Measurements from ENCODE around the gene COG7. TPM values are rescaled to one million over a fixed set of nuclear protein-coding genes. Genes with fewer than 3 reads are reported as not detected.

The COG7 gene
- polyA plus RNA-seq, 1 experiment = 31.2 TPM

GRCh38 chr16:23407436-23408127 lies 45.4 kb downstream of the COG7 start:
- H3K4me3 ChIP-seq (ENCODE audit: low read depth, low read length) = no peak overlapping the region
- ChIA-PET CTCF (no interaction called here), POLR2A (no interaction called here)
- TF ChIP-seq CTCF (IDR thresholded peaks at IDR 0.05; ENCODE audit: insufficient read depth, low read depth, low read length) = no peak
- peaks cover 7% of the 10 kb centered on the region for H3K36me3 ChIP-seq (ENCODE audit: control insufficient read depth, insufficient read depth, low read length)
- DNase-seq (ENCODE audit: low read depth) = no peak
- no peaks in the 10 kb centered on the region for H3K27me3 ChIP-seq (ENCODE audit: control insufficient read depth, insufficient read depth, low read length)

GRCh38 chr16:23406546-23407240 lies 46.3 kb downstream of the COG7 start:
- no peak for TF ChIP-seq CTCF (IDR thresholded peaks at IDR 0.05; ENCODE audit: insufficient read depth, low read depth, low read length)
- Histone ChIP-seq H3K36me3 (ENCODE audit: control insufficient read depth, insufficient read depth, low read length) (peaks cover 7% of the 10 kb centered on the region), H3K4me3 (ENCODE audit: low read depth, low read length) (no peak overlapping the region), H3K27me3 (ENCODE audit: control insufficient read depth, insufficient read depth, low read length) (no peaks in the 10 kb centered on the region)
- ChIA-PET POLR2A (interaction anchor here (0.6 kb wide), 1 partner anchor 374 kb away, joined by 4 read pairs; no protein-coding TSS in a partner anchor), CTCF (interaction anchor here (0.9 to 1.3 kb wide), 3 partner anchors 15 to 29 kb away, joined by 3 to 5 read pairs (median 4); no protein-coding TSS in a partner anchor)
- no peak for DNase-seq (ENCODE audit: low read depth)

- no peak for DNase-seq (ENCODE audit: low read depth)
- Histone ChIP-seq H3K27me3 (ENCODE audit: control insufficient read depth, insufficient read depth, low read length) (no peaks in the 10 kb centered on the region), H3K36me3 (ENCODE audit: control insufficient read depth, insufficient read depth, low read length) (peaks cover 8% of the 10 kb centered on the region), H3K4me3 (ENCODE audit: low read depth, low read length) (no peak overlapping the region)
- ChIA-PET POLR2A (interaction anchor here (0.6 kb wide), 1 partner anchor 374 kb away, joined by 4 read pairs; no protein-coding TSS in a partner anchor), CTCF (interaction anchor here (0.8 to 1.3 kb wide), 4 partner anchors 14 to 30 kb away, joined by 3 to 5 read pairs (median 4); no protein-coding TSS in a partner anchor)
- no peak for TF ChIP-seq CTCF (IDR thresholded peaks at IDR 0.05; ENCODE audit: insufficient read depth, low read depth, low read length)
Measured at GRCh38 chr16:23406024-23406423, 47.0 kb downstream of the COG7 start.

- ChIA-PET CTCF (interaction anchor here (1.0 to 1.5 kb wide), 2 partner anchors 12 to 15 kb away, joined by 4 to 7 read pairs; no protein-coding TSS in a partner anchor), POLR2A (no interaction called here)
- peaks cover 14% of the 10 kb centered on the region for H3K36me3 ChIP-seq (ENCODE audit: control insufficient read depth, insufficient read depth, low read length)
- H3K27me3 ChIP-seq (ENCODE audit: control insufficient read depth, insufficient read depth, low read length) = no peaks in the 10 kb centered on the region
- H3K4me3 ChIP-seq (ENCODE audit: low read depth, low read length) = no peak overlapping the region
- TF ChIP-seq CTCF (IDR thresholded peaks at IDR 0.05; ENCODE audit: insufficient read depth, low read depth, low read length) = no peak
- DNase-seq (ENCODE audit: low read depth) = no peak
Measured at GRCh38 chr16:23403547-23403946, 49.4 kb downstream of the COG7 start.

GRCh38 chr16:23402100-23402499 lies 50.9 kb downstream of the COG7 start:
- no peak for DNase-seq (ENCODE audit: low read depth)
- Histone ChIP-seq H3K36me3 (ENCODE audit: control insufficient read depth, insufficient read depth, low read length) (peaks cover 21% of the 10 kb centered on the region), H3K27me3 (ENCODE audit: control insufficient read depth, insufficient read depth, low read length) (no peaks in the 10 kb centered on the region), H3K4me3 (ENCODE audit: low read depth, low read length) (no peak overlapping the region)
- TF ChIP-seq CTCF (IDR thresholded peaks at IDR 0.05; ENCODE audit: insufficient read depth, low read depth, low read length) = no peak
- ChIA-PET POLR2A (no interaction called here), CTCF (no interaction called here)

Data from BJ (cell line).